Smooth muscle cell (in vitro differentiated cells): ENCODE data around the gene NBEAL2. TPM values are rescaled to one million over a fixed set of nuclear protein-coding genes. Genes with fewer than 3 reads are reported as not detected.

Source experiments
- DNase-seq: peaks from one replicate; lab custom pipeline; 2025; ENCODE audit not compliant: unreplicated experiment; lab: John Stamatoyannopoulos, UW
- H2AFZ ChIP-seq: fragments of 200-600 bp; sonication (generic); 2 replicates; pipeline ENCODE4 v1.6.0; 2016; ENCODE audit warnings: antibody characterized with exemption, low read depth, mild to moderate bottlenecking
- H3F3A ChIP-seq: fragments of 200-600 bp; sonication (generic); 2 replicates; pipeline ENCODE4 v1.6.0; 2017; ENCODE audit warnings: antibody characterized with exemption, low read depth
- H3K27ac ChIP-seq: fragments of 200-600 bp; sonication (generic); 2 replicates; pipeline ENCODE4 v1.5.1; 2016; ENCODE audit warnings: low read depth, mild to moderate bottlenecking
- H3K27me3 ChIP-seq: fragments of 200-600 bp; sonication (generic); 2 replicates; pipeline ENCODE4 v1.6.1; 2016; ENCODE audit warnings: low read depth, mild to moderate bottlenecking
- H3K36me3 ChIP-seq: fragments of 200-600 bp; sonication (generic); 2 replicates; pipeline ENCODE4 v1.5.1; 2016; ENCODE audit warnings: low read depth
- H3K4me1 ChIP-seq: fragments of 200-600 bp; sonication (generic); 2 replicates; pipeline ENCODE4 v1.5.1; 2016; ENCODE audit warnings: low read depth
- H3K4me2 ChIP-seq: fragments of 200-600 bp; sonication (generic); 2 replicates; pipeline ENCODE4 v1.6.0; 2016; ENCODE audit warnings: mild to moderate bottlenecking
- H3K4me3 ChIP-seq: fragments of 200-600 bp; sonication (generic); 2 replicates; pipeline ENCODE4 v1.5.1; 2016; ENCODE audit warnings: mild to moderate bottlenecking
- H3K79me2 ChIP-seq: fragments of 200-600 bp; sonication (generic); 2 replicates; pipeline ENCODE4 v1.6.0; 2016; ENCODE audit warnings: low read depth, mild to moderate bottlenecking
- H3K9ac ChIP-seq: fragments of 200-600 bp; sonication (generic); 2 replicates; pipeline ENCODE4 v1.6.0; 2016; ENCODE audit warnings: low read depth
- H3K9me3 ChIP-seq: fragments of 200-600 bp; sonication (generic); replicated peaks from 2 replicates; pipeline ENCODE4 v1.5.1; 2016; ENCODE audit warnings: low read depth
- H4K20me1 ChIP-seq: fragments of 200-600 bp; sonication (generic); 2 replicates; pipeline ENCODE4 v1.6.0; 2016; ENCODE audit warnings: low read depth
- CTCF ChIP-seq: fragments of 200-600 bp; sonication (generic); IDR thresholded peaks from 2 replicates; pipeline ENCODE4 v1.5.1; 2017; ENCODE audit warnings: borderline replicate concordance, mild to moderate bottlenecking, antibody characterized with exemption; ENCODE audit not compliant: insufficient read depth, poor library complexity, severe bottlenecking
- WGBS: methylation state at CpG from one replicate; pipeline ENCODE4 v1.1.7; 2016; ENCODE audit warnings: low lambda C conversion rate; 5-methylcytosine and 5-hydroxymethylcytosine counted together
- polyA plus RNA-seq: library from polyadenylated mRNA; unstranded; fragments of >200 nt; fragmentation: Nextera tagmentation; extraction: Ambion mirVana; gene quantifications from 2 replicates; pipeline ENCODE4 v1.2.1, GENCODE V29; 2016
- total RNA-seq: library from RNA; depleted of rRNA; stranded (reverse); fragments of >200 nt; gene quantifications from 2 replicates; pipeline ENCODE4 v1.2.3, GENCODE V29; 2014

The NBEAL2 gene
- total and polyA plus RNA-seq, 2 experiments from 2014 or later, result 4.1 to 11.9 TPM

DNA sequence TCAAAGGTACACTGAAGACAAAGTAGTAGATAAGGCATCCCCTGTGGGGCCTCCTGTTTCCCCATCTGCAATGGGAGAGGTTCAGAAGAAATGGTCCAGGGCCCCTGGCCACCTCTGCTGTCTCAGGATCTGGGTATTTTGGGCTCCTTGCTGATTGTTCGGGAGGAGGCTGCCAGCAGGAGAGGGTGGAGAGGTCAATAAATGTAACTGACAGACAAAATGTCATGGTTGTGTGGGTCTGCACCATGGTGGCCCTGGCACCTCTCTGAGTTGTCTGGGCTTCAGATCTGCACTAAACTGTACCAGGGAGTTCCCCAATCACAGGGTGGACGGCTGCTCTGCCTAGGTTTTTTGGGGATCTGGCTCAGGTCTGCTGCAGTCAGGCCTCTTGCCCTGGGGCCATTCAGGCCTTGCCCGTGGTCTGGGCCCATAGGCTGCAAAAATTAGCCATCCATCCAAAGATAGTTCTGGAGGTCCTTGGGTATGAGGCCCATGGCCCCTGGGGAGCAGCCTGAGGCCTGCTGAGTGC, 7.4 kb downstream of the NBEAL2 start:
- Histone ChIP-seq H3K4me1 (peaks cover 3% of the 10 kb centered on the region), H2AFZ (no peak overlapping the region), H3F3A (no peaks in the 10 kb centered on the region), H3K79me2 (no peaks in the 10 kb centered on the region), H3K36me3 (no peaks in the 10 kb centered on the region), H3K4me2 (no peak overlapping the region), H3K9ac (no peak overlapping the region), H3K27me3 (no peaks in the 10 kb centered on the region), H3K4me3 (no peak overlapping the region), H3K27ac (no peak overlapping the region), H4K20me1 (no peaks in the 10 kb centered on the region), H3K9me3 (no peaks in the 10 kb centered on the region)
- no peak for TF ChIP-seq CTCF
- no peak for DNase-seq
- WGBS, result 86% methylated on average over 3 of the region's 3 CpGs

GRCh38 chr3:46987319-46987742, 7.9 kb downstream of the NBEAL2 start:
- no peak overlapping the region for H3K27ac ChIP-seq
- no peak overlapping the region for H2AFZ ChIP-seq
- H3K79me2 ChIP-seq, result no peaks in the 10 kb centered on the region

DNA sequence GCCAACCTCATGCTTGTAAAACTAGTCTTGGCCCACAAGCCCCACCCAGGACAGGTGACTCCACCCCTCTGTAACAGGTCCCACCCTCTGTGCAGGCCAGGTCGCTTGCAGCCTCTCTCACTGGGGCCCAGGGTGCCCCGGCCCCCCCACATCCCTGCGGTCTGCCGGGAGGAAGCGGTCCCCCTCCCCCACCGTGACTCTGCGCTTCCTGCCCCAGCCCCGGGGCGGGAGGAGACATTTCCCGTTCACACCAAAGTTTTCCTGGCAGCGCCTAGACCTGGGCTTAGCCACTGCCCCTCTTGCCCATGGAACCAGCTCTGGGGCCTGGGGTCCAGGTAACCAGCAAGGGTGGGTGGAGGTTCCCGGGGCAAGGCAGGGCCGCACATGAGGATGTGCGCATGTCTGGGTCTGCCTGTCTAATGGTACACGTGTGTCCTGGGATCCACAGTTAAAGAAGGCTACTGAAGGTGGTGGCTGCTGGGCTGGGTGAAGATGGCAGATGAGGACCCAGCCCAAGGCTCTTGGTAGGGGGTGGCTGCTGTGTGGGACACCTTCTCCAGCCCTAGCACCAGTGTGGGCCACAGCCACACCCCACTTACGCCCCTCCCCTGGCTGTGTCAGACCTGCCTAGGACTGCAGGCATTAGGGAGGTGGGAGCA, 8.4 kb downstream of the NBEAL2 start:
- no peak for TF ChIP-seq CTCF
- H3K4me3 ChIP-seq, result no peak overlapping the region
- no peaks in the 10 kb centered on the region for H3K36me3 ChIP-seq
- H3K79me2 ChIP-seq, result no peaks in the 10 kb centered on the region
- H2AFZ ChIP-seq, result no peak overlapping the region
- no peaks in the 10 kb centered on the region for H4K20me1 ChIP-seq
- 76% methylated on average over 8 of the region's 16 CpGs for WGBS
- no peak overlapping the region for H3K27ac ChIP-seq
- no peak overlapping the region for H3K4me2 ChIP-seq
- no peaks in the 10 kb centered on the region for H3K9me3 ChIP-seq
- no peaks in the 10 kb centered on the region for H3F3A ChIP-seq
- peaks cover 3% of the 10 kb centered on the region for H3K4me1 ChIP-seq
- H3K9ac ChIP-seq, result no peak overlapping the region
- no peaks in the 10 kb centered on the region for H3K27me3 ChIP-seq
- no peak for DNase-seq

More at GRCh38 chr3:46987319-46987742, 7.9 kb downstream of the NBEAL2 start:
- Histone ChIP-seq H3K9me3 (no peaks in the 10 kb centered on the region), H3K9ac (no peak overlapping the region), H3K4me1 (peaks cover 3% of the 10 kb centered on the region), H3K4me2 (no peak overlapping the region), H3F3A (no peaks in the 10 kb centered on the region), H4K20me1 (no peaks in the 10 kb centered on the region), H3K36me3 (no peaks in the 10 kb centered on the region), H3K27me3 (no peaks in the 10 kb centered on the region), H3K4me3 (no peak overlapping the region)
- no peak for TF ChIP-seq CTCF
- DNase-seq, result no peak
- WGBS, result 67% methylated on average over 9 of the region's 9 CpGs

DNA sequence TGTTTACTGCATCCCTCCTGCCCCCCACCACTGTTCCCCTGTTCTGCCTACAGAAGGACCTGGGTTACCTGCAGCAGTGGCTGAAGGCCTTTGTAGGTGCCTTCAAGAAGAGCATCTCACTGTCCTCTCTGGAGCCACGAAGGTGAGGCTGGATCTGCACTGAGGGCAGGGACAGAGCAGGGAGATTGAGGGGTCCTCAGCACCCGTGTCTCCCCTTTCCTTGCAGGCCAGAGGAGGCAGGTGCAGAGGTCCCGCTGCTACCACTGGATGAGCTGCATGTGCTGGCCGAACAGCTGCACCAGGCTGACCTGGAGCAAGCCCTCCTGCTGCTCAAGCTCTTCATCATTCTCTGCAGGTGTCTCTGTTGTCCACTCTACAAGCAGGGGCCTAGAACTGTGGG, 9.2 kb downstream of the NBEAL2 start:
- H3K4me3 ChIP-seq, result no peak overlapping the region
- no peak for TF ChIP-seq CTCF
- no peaks in the 10 kb centered on the region for H3F3A ChIP-seq
- H3K4me2 ChIP-seq, result no peak overlapping the region
- H3K36me3 ChIP-seq, result no peaks in the 10 kb centered on the region
- H3K9ac ChIP-seq, result no peak overlapping the region
- H3K27me3 ChIP-seq, result no peaks in the 10 kb centered on the region
- no peak for DNase-seq
- 88% methylated on average over 4 of the region's 4 CpGs for WGBS
- no peaks in the 10 kb centered on the region for H4K20me1 ChIP-seq
- H3K79me2 ChIP-seq, result no peaks in the 10 kb centered on the region
- no peaks in the 10 kb centered on the region for H3K9me3 ChIP-seq
- H2AFZ ChIP-seq, result no peak overlapping the region
- H3K4me1 ChIP-seq, result peaks cover 3% of the 10 kb centered on the region
- H3K27ac ChIP-seq, result no peak overlapping the region
